Nucleus accumbens (tissue), 56 donors: ENCODE results near the gene ATCAY.

ENCODE experiments used
- DNase-seq, 56 donors: peaks; one replicate each; lab custom pipeline; 2025; lab: John Stamatoyannopoulos, UW

ATCAY gene, protein sequence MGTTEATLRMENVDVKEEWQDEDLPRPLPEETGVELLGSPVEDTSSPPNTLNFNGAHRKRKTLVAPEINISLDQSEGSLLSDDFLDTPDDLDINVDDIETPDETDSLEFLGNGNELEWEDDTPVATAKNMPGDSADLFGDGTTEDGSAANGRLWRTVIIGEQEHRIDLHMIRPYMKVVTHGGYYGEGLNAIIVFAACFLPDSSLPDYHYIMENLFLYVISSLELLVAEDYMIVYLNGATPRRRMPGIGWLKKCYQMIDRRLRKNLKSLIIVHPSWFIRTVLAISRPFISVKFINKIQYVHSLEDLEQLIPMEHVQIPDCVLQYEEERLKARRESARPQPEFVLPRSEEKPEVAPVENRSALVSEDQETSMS

DNA sequence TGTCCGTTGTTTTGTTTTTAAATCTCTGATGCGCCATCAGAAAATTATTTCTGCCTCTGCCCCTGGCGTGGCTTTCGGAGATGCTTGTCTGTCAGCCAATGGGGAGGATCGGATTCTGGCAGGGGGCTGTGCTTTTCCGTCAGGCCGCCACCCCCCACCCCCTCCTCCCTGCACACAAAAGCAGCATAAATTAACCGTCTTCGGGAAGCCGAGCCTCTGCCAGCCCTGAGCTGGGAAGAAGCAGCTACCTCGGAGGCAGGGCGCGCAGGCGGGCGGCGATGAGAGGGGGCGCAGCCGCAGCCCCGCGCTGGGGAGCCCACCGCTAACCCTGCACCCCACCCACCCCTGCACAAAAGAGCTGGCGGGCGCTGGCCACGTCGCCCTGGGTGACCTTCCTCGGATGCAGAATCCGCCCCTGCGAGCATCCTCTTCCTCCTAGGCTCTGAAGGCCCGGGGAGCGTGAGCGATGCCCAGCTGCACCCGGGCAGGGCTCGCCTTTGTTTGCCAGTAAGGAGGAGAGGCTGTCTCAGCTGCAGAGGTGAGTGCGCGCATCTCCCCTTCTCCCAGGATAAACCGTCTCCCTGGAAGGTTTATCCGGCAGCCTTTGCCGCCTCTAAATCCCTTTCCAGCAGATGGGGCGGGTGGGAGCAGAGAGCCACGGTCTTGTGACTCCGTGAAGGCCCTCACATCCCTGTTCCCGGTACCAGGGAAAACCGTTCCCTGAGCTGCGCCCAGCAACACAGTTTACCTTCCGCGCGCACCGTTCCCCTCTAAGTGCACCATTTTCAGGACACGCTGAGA lies at the start of gene ATCAY:
Gene ATCAY (plus strand): TSS at position 215 of the 801 bp plus-strand sequence. CDS start 5,083 bp downstream, outside the sequence.
- DNase-seq, result peak in 47 of 56 donors; percentile 7 to 85 (median 55)

- no peak for DNase-seq
Measured at GRCh38 chr19:3831601-3832000, 48.9 kb upstream of the ATCAY start.

- no peak for DNase-seq
Measured at GRCh38 chr19:3832001-3832400, 48.5 kb upstream of the ATCAY start.

- DNase-seq, result no peak
Measured at GRCh38 chr19:3833578-3834348, 46.7 kb upstream of the ATCAY start.

- no peak for DNase-seq
Measured at GRCh38 chr19:3834349-3835054, 46.0 kb upstream of the ATCAY start.

DNA sequence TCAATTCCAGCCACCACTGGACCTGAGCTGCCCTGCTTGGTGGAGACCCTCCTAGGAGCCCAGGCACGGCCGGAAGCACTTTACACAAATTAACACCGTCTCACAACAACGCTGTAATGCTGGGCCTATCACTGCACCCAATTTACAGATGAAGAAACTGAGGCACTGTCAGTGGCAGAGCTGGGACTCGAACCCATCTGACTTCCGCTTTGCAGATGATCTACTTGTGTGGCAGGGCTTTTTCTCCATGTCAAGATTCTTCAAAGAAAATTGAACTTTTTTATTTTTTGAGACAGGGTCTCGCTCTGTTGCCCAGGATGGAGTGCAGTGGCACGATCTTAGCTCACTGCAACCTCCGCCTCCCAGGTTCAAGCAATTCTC lies 45.4 kb upstream of the ATCAY start:
- DNase-seq, result no peak

GRCh38 chr19:3836887-3837286 lies 43.6 kb upstream of the ATCAY start:
- DNase-seq, result no peak

DNA sequence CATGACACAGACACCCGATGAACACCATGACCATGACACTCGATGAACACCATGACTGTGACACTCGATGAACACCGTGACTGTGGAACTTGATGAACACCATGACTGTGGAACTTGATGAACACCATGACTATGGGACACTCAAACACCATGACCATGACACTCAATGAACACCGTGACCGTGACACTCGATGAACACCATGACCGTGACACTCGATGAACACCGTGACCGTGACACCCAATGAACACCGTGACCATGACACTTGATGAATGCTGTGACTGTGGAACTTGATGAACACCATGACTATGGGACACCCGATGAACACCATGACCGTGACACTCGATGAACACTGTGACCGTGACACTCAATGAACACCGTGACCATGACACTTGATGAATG lies 43.2 kb upstream of the ATCAY start:
- no peak for DNase-seq

GRCh38 chr19:3837922-3838321 lies 42.6 kb upstream of the ATCAY start:
- DNase-seq, result no peak

GRCh38 chr19:3838661-3839060 lies 41.8 kb upstream of the ATCAY start:
- no peak for DNase-seq

DNA sequence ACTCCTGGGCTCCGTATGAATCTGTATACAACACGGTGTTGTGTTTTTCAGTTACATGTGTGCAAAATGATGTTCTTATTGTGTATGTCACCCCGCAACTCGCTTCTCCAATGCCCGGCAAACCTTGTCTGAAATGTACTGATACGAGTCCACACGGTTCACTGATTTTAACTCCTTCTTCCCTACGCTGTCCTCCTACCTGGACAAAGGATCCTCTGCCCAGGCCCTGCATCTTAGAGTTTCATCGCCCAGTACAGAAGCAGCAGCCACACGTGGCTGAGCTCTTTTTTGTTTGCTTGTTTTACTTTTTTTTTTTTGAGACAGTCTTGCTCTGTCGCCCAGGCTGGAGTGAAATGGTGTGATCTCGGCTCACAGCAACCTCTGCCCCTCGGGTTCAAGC lies 40.5 kb upstream of the ATCAY start:
- no peak for DNase-seq

- DNase-seq, result no peak
Measured at GRCh38 chr19:3840804-3841203, 39.7 kb upstream of the ATCAY start.

DNA sequence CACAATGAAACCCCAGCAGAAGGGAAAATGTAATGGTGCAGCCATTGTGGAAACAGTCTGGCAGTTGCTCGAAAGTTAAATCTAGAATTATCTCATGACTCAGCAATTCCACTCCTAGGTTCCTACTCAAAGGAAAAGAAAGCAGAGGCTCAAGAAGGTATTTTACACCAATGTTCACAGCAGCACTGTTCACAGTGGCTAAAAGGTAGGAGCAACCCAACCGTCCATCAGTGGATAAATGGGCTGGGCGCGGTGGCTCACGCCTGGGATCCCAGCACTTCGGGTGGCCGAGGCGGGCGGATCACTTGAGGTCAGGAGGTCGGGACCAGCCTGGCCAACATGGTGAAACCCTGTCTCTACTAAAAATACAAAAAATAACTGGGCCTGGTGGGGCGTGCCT lies 37.5 kb upstream of the ATCAY start:
- DNase-seq, result no peak

GRCh38 chr19:3844596-3844995 lies 35.9 kb upstream of the ATCAY start:
- DNase-seq, result no peak

GRCh38 chr19:3849092-3849491 lies 31.4 kb upstream of the ATCAY start:
- no peak for DNase-seq

DNA sequence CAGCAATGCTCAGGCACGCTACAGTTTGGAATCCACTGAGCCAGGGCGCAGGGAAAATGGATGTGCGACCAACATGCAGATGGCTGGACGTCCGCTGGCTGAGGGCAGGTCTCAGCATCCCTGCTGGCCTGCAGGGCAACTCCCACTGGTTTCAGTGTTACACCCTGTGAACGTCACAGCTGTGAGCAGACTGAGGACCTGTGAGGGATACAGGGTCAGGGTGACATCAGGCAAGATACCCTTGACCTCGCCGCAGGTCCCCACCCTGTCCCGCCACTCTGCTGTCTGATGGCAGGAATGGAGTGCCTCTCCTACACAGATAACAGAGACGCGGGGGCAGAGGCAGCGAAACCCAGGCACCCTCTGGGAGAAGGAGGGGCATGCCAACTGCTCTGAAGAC lies 30.7 kb upstream of the ATCAY start:
- DNase-seq, result no peak

DNA sequence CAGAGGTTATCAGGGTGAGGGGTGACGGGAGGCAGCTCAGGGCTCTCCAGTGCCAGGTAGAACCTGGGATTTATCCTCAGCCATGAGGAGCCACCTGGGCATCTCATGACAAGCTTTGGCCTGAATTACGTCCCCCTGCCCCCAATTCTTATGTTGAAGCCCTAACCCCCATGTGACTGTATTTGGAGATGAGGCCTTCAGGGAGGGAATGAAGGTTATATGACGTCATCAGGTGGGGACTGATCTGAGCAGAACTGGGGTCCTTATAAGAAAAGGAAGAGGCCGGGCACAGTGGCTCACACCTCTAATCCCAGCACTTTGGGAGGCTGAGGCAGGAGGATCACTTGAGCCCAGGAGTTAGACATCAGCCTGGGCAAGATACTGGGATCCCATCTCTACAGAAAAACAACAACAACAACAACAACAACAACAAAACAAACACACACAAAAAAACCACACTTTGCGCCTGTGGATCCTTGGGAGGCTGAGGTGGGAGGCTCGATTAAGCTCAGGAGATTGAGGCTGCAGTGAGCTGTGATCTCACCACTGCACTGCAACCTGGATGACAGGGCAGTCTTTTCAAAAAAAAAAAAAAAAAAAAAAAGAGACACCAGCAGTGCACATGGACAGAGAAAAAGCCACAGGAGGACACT lies 30.0 kb upstream of the ATCAY start:
- no peak for DNase-seq

GRCh38 chr19:3851254-3852176 lies 29.0 kb upstream of the ATCAY start:
- no peak for DNase-seq

- DNase-seq, result no peak
Measured at GRCh38 chr19:3852177-3852511, 28.3 kb upstream of the ATCAY start.
